Measurements from ENCODE around the gene CILP2. TPM values are rescaled to one million over a fixed set of nuclear protein-coding genes. Genes with fewer than 3 reads are reported as not detected.

CILP2 gene
- total RNA-seq, 1 donor from 2014 or later: 2.4 TPM

GRCh38 chr19:19515642-19516519, 22.2 kb upstream of the CILP2 start, which contains the start of gene NDUFA13:
NDUFA13 (plus strand) TSS chr19:19516225; CDS start chr19:19516239, 14 bp downstream.
- H3K27ac Mint-ChIP-seq: peak within 1 kb of the TSS; percentile 95

GRCh38 chr19:19517235-19517619, 20.8 kb upstream of the CILP2 start:
- DNase-seq (ENCODE audit: low spot score, unreplicated experiment): no peak
- Mint-ChIP-seq H3K36me3 (ENCODE audit: insufficient read depth) (peaks cover 14% of the 10 kb centered on the region), H3K27ac (no peak overlapping the region), H3K27me3 (no peaks in the 10 kb centered on the region), H3K9me3 (ENCODE audit: low read depth) (no peaks in the 10 kb centered on the region), H3K4me1 (ENCODE audit: low read depth) (peaks cover 1% of the 10 kb centered on the region), H3K4me3 (ENCODE audit: low read depth) (peak overlapping the region; percentile 92)
- no peak for TF ChIP-seq CTCF (IDR thresholded peaks at IDR 0.05; ENCODE audit: unreplicated experiment)

More at GRCh38 chr19:19515642-19516519, 22.2 kb upstream of the CILP2 start, which contains the start of gene NDUFA13:
- peak; percentile 14 for TF ChIP-seq CTCF (IDR thresholded peaks at IDR 0.05; ENCODE audit: unreplicated experiment)
- peak within 1 kb of the TSS; percentile 92 for H3K4me3 Mint-ChIP-seq (ENCODE audit: low read depth)
- peaks cover 12% of the 10 kb centered on the region for H3K36me3 Mint-ChIP-seq (ENCODE audit: insufficient read depth)
- no peaks in the 10 kb centered on the region for H3K9me3 Mint-ChIP-seq (ENCODE audit: low read depth)
- DNase-seq (ENCODE audit: low spot score, unreplicated experiment): peak; percentile 87
- no peaks in the 10 kb centered on the region for H3K27me3 Mint-ChIP-seq
- H3K4me1 Mint-ChIP-seq (ENCODE audit: low read depth): peaks cover 1% of the 10 kb centered on the region

- Mint-ChIP-seq H3K9me3 (ENCODE audit: low read depth) (no peaks in the 10 kb centered on the region), H3K27ac (no peak overlapping the region), H3K36me3 (ENCODE audit: insufficient read depth) (peaks cover 14% of the 10 kb centered on the region), H3K27me3 (no peaks in the 10 kb centered on the region), H3K4me3 (ENCODE audit: low read depth) (no peak overlapping the region), H3K4me1 (ENCODE audit: low read depth) (peaks cover 1% of the 10 kb centered on the region)
- no peak for DNase-seq (ENCODE audit: low spot score, unreplicated experiment)
- no peak for TF ChIP-seq CTCF (IDR thresholded peaks at IDR 0.05; ENCODE audit: unreplicated experiment)
Observed at GRCh38 chr19:19520989-19521388, 17.1 kb upstream of the CILP2 start.

GRCh38 chr19:19523177-19523576, 14.9 kb upstream of the CILP2 start:
- H3K4me3 Mint-ChIP-seq (ENCODE audit: low read depth): no peak overlapping the region
- H3K4me1 Mint-ChIP-seq (ENCODE audit: low read depth): no peaks in the 10 kb centered on the region
- H3K9me3 Mint-ChIP-seq (ENCODE audit: low read depth): no peaks in the 10 kb centered on the region
- H3K36me3 Mint-ChIP-seq (ENCODE audit: insufficient read depth): peaks cover 14% of the 10 kb centered on the region
- TF ChIP-seq CTCF (IDR thresholded peaks at IDR 0.05; ENCODE audit: unreplicated experiment): no peak
- no peaks in the 10 kb centered on the region for H3K27me3 Mint-ChIP-seq
- DNase-seq (ENCODE audit: low spot score, unreplicated experiment): no peak
- no peak overlapping the region for H3K27ac Mint-ChIP-seq

GRCh38 chr19:19524053-19524452, 14.0 kb upstream of the CILP2 start:
- no peaks in the 10 kb centered on the region for H3K27me3 Mint-ChIP-seq
- no peak for TF ChIP-seq CTCF (IDR thresholded peaks at IDR 0.05; ENCODE audit: unreplicated experiment)

More at GRCh38 chr19:19524053-19524452, 14.0 kb upstream of the CILP2 start:
- H3K4me3 Mint-ChIP-seq (ENCODE audit: low read depth): no peak overlapping the region
- no peak overlapping the region for H3K27ac Mint-ChIP-seq
- H3K36me3 Mint-ChIP-seq (ENCODE audit: insufficient read depth): peaks cover 13% of the 10 kb centered on the region
- H3K9me3 Mint-ChIP-seq (ENCODE audit: low read depth): no peaks in the 10 kb centered on the region
- DNase-seq (ENCODE audit: low spot score, unreplicated experiment): no peak
- H3K4me1 Mint-ChIP-seq (ENCODE audit: low read depth): no peaks in the 10 kb centered on the region
